Right lobe of liver (tissue), 4 donors: Measurements from ENCODE around the gene AIFM2.

Experiments
- POLR2A ChIP-seq: fragments of 450-650 bp; IDR thresholded peaks from one replicate; pipeline ENCODE4 v1.6.1; 2017; ENCODE audit warnings: antibody characterized with exemption, mild to moderate bottlenecking
- TF ChIP-seq, protein P1 (sequence below), 4 donors: fragments of 200-600 bp in 3 of 4; fragments of 450-650 bp in 1 of 4; IDR thresholded peaks; one replicate each; pipeline versions ENCODE4 v1.5.1 to v1.8.0; 2016 to 2022; ENCODE audit warnings: antibody characterized with exemption in 4 of 4, mild to moderate bottlenecking in 2 of 4
- donor health status: DM: no; HTN: no; CAD: no.
- donor health status: DM: no; HTN: no; CAD: no.
- donor health status: DM: no; HTN: yes; CAD: no.

DNA sequence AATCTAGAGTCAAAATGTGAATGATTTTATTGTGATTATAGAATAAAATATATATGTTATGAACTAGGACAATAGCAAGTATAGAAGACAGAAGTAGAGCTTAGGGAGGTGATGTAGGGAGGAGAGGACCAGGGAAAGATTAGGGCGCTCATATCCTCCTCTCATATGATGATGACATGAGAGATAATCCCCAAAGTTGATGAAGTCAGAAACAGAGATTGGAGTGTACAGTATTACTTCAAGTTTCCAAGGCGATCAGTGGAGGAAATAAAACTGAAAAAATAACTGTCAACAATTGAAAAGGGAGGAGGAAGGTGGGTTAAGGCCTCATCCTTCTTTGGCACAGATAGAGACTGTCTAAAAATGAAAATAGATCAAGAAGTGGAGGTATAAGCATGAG, 65.0 kb downstream of the AIFM2 start:
- TF ChIP-seq, protein P1, sequence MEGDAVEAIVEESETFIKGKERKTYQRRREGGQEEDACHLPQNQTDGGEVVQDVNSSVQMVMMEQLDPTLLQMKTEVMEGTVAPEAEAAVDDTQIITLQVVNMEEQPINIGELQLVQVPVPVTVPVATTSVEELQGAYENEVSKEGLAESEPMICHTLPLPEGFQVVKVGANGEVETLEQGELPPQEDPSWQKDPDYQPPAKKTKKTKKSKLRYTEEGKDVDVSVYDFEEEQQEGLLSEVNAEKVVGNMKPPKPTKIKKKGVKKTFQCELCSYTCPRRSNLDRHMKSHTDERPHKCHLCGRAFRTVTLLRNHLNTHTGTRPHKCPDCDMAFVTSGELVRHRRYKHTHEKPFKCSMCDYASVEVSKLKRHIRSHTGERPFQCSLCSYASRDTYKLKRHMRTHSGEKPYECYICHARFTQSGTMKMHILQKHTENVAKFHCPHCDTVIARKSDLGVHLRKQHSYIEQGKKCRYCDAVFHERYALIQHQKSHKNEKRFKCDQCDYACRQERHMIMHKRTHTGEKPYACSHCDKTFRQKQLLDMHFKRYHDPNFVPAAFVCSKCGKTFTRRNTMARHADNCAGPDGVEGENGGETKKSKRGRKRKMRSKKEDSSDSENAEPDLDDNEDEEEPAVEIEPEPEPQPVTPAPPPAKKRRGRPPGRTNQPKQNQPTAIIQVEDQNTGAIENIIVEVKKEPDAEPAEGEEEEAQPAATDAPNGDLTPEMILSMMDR (IDR thresholded peaks at IDR 0.05) = no peak
- TF ChIP-seq POLR2A = no peak
